ENCODE measurements around the gene FAM163A. TPM values are rescaled to one million over a fixed set of nuclear protein-coding genes. Genes with fewer than 3 reads are reported as not detected.

The FAM163A gene
- total RNA-seq, 1 experiment from 2014 or later, result 0.46 TPM

- Histone ChIP-seq H4K5ac (ENCODE audit: insufficient read length, low read depth, low read length) (no peak overlapping the region), H4K20me1 (ENCODE audit: control insufficient read depth, insufficient read depth, insufficient read length) (no peaks in the 10 kb centered on the region), H3K4me2 (ENCODE audit: insufficient read depth, insufficient read length, low read length) (no peak overlapping the region), H3K23me2 (ENCODE audit: insufficient read length, low read depth, low read length, poor library complexity, severe bottlenecking) (no peaks in the 10 kb centered on the region), H3K14ac (ENCODE audit: insufficient read depth, low read length) (no peak overlapping the region), H3K27ac (ENCODE audit: insufficient read length, low read depth, low read length) (no peak overlapping the region), H3K79me1 (ENCODE audit: insufficient read depth, low read depth, low read length, poor library complexity, severe bottlenecking) (no peaks in the 10 kb centered on the region), H2AFZ (ENCODE audit: low read length) (no peak overlapping the region), H2BK120ac (ENCODE audit: low read depth, low read length, poor library complexity, severe bottlenecking) (no peak overlapping the region), H3K9me3 (ENCODE audit: control insufficient read depth, low read depth, low read length) (no peaks in the 10 kb centered on the region), H4K8ac (replicated peaks; ENCODE audit: insufficient read length, low read depth, low read length) (no peak overlapping the region), H2BK5ac (ENCODE audit: insufficient read length, low read length) (no peak overlapping the region), H3K56ac (ENCODE audit: insufficient read length, low read depth, low read length) (no peak overlapping the region), H3K9ac (ENCODE audit: extremely low read depth, insufficient read length, low read length) (no peak overlapping the region), H3K79me2 (ENCODE audit: insufficient read depth, low read length) (no peaks in the 10 kb centered on the region), H3K27me3 (ENCODE audit: insufficient read depth, low read length) (no peaks in the 10 kb centered on the region), H2BK20ac (ENCODE audit: low read depth, low read length, poor library complexity, severe bottlenecking) (no peak overlapping the region), H2BK12ac (ENCODE audit: insufficient read length, low read depth, low read length) (no peak overlapping the region), H3T11ph (ENCODE audit: low read length) (no peak overlapping the region), H3K4me1 (ENCODE audit: insufficient read depth, low read length) (no peaks in the 10 kb centered on the region), H2AK5ac (ENCODE audit: insufficient read length, low read length) (no peak overlapping the region), H3K18ac (ENCODE audit: insufficient read length, low read depth, low read length) (no peak overlapping the region), H2BK15ac (ENCODE audit: low read depth, low read length) (no peak overlapping the region), H4K91ac (ENCODE audit: insufficient read length, low read depth, low read length) (no peak overlapping the region), H3K23ac (ENCODE audit: insufficient read length, low read depth, low read length) (no peak overlapping the region), H3K4ac (ENCODE audit: low read depth, low read length) (no peak overlapping the region)
- H3K4me1 Mint-ChIP-seq, result peaks cover 2 to 5% of the 10 kb centered on the region in 2 experiments; a peak in 1 of 4 replicates
- H3K36me3 Mint-ChIP-seq (ENCODE audit: insufficient read depth in 1 of 3, low read depth in 3 of 3), result no peaks in the 10 kb centered on the region; a peak in 1 of 7 replicates
- H3K9me3 Mint-ChIP-seq, result no peaks in the 10 kb centered on the region; a peak in 1 of 5 replicates
- WGBS (ENCODE audit: extremely low coverage, insufficient read length, low lambda C conversion rate), result no CpG with 5 or more reads among the region's 11 CpGs
- DNase-seq, result no peak
- peak overlapping the region in 1 of 3 experiments; percentile 79; a peak in 1 of 7 replicates for H3K27ac Mint-ChIP-seq
- H3K4me3 Mint-ChIP-seq, result no peak overlapping the region
- peaks cover 16% of the 10 kb centered on the region for H3K27me3 Mint-ChIP-seq (ENCODE audit: low read depth)
- TF ChIP-seq CTCF (conservative IDR thresholded peaks at IDR 0.05), result no peak
Observed at GRCh38 chr1:179807691-179808485, 64.8 kb downstream of the FAM163A start.

All from H9 (cell line).